Panc1 (cell line): ENCODE data around the gene ITPRIPL2.

Source experiments
- CTCF ChIP-seq: fragments of 450-650 bp; IDR thresholded peaks from 2 replicates; pipeline ENCODE4 v1.5.1; 2017; ENCODE audit warnings: mild to moderate bottlenecking
- POLR2AphosphoS5 ChIP-seq: IDR thresholded peaks from 2 replicates; pipeline ENCODE4 v1.6.1; 2012; ENCODE audit warnings: mild to moderate bottlenecking, low read depth, low read length, moderate library complexity
- SIN3A ChIP-seq: IDR thresholded peaks from 2 replicates; pipeline ENCODE4 v1.6.1; 2012; ENCODE audit warnings: low read depth, mild to moderate bottlenecking, low read length, moderate library complexity, borderline replicate concordance; ENCODE audit not compliant: insufficient read depth

GRCh38 chr16:19162085-19162484, 48.3 kb downstream of the ITPRIPL2 start:
- no peak for TF ChIP-seq SIN3A
- TF ChIP-seq POLR2AphosphoS5 = no peak
- TF ChIP-seq CTCF = no peak
